22Rv1 (cell line): Measurements from ENCODE around the gene NIF3L1.

ENCODE experiments used
- ZFX ChIP-seq: fragments of 450-650 bp; IDR thresholded peaks from 2 replicates; pipeline ENCODE4 v1.6.1; 2017; ENCODE audit warnings: antibody characterized with exemption, borderline replicate concordance
- TF ChIP-seq, protein P1 (sequence below): fragments of 450-650 bp; IDR thresholded peaks from 2 replicates; pipeline ENCODE4 v1.5.1; 2017; ENCODE audit warnings: mild to moderate bottlenecking

- TF ChIP-seq, protein P1, sequence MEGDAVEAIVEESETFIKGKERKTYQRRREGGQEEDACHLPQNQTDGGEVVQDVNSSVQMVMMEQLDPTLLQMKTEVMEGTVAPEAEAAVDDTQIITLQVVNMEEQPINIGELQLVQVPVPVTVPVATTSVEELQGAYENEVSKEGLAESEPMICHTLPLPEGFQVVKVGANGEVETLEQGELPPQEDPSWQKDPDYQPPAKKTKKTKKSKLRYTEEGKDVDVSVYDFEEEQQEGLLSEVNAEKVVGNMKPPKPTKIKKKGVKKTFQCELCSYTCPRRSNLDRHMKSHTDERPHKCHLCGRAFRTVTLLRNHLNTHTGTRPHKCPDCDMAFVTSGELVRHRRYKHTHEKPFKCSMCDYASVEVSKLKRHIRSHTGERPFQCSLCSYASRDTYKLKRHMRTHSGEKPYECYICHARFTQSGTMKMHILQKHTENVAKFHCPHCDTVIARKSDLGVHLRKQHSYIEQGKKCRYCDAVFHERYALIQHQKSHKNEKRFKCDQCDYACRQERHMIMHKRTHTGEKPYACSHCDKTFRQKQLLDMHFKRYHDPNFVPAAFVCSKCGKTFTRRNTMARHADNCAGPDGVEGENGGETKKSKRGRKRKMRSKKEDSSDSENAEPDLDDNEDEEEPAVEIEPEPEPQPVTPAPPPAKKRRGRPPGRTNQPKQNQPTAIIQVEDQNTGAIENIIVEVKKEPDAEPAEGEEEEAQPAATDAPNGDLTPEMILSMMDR = no peak
- TF ChIP-seq ZFX = no peak
These were observed 50.7 kb downstream of the NIF3L1 start for GRCh38 chr2:200939832-200940231.
